Measurements from ENCODE around the gene PLCB2.

- TF ChIP-seq MEF2A (IDR thresholded peaks at IDR 0.05; ENCODE audit: borderline replicate concordance, low read depth) (no peak), MAX (IDR thresholded peaks at IDR 0.05; ENCODE audit: low read depth) (no peak), SMC3 (IDR thresholded peaks at IDR 0.05; ENCODE audit: low read depth, low read length) (no peak), CTCF (IDR thresholded peaks at IDR 0.05) (no peak), SIN3A (IDR thresholded peaks at IDR 0.05; ENCODE audit: borderline replicate concordance, low read depth, low read length) (no peak), GABPA (IDR thresholded peaks at IDR 0.05; ENCODE audit: low read depth) (no peak)
Observed at GRCh38 chr15:40285554-40286011, 22.2 kb downstream of the PLCB2 start.

Data from SK-N-SH (cell line).